Measurements from ENCODE around the gene SERPINI1. TPM values are rescaled to one million over a fixed set of nuclear protein-coding genes. Genes with fewer than 3 reads are reported as not detected.

SERPINI1 gene
- total RNA-seq, 1 donor from 2014 or later = 1.3 TPM

DNA sequence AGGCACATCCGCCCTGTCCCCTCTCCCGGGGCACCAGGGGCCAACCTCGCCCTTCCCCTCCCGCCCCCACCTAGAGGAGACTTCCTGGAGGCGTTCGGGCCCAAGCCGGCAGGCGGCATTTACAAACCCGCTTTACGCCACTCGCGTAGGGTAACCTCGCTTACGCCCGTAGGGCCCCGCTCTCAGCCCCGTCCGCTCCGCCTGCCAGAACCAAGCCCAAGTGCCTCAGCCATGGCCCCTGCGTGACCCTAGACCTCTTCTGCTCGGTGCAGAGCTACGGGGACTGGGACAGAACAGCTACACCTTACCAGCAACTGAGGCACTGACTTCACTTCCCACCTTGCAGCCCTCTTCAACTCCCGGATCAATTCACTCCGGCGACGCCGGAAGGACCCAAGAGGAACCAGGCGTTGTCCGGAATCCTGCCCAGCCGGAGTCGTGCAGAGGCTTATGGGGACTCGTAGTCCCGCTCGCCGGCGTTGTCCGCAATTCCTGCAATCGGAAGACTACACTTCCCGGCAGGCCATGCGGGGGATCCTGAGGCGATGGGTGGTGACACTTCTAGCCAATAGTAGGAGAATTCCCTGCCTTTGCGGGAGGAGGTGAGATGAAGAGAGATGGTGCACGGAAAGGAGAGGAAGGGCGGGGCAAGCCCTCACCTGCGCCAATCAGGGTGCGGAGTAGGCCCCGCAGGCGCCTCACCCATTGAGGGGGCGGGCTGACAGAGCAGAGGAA is 856 bp upstream of the SERPINI1 start, which contains the start of gene PDCD10:
PDCD10 (minus strand) TSS at position 395 of the 735 bp plus-strand sequence. CDS start 14,735 bp downstream, outside the sequence.
- ATAC-seq = peak; percentile 98

DNA sequence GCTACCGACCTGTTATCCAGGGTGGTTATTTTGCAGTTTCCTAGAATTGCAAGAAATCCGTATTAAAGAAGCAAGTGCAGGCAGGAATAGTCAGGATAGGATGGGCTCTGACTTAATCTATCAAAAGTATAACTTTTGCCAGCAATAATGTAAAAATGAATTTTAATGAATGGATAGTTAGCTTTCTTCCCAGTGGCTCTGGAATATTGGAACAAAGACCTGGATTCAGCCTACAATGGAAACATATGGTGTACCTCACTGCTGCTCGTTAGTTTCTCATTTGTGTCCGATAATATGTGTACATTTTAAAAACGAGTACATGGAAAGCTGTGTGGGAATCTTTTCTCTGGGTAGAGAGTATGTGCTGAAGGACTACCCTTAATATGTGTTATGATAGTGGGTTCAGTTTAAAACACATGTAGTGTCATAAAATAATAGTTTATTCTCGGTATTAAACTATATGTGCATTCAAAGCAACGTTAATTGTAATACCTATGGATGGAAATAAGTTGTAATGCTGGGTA is 805 bp downstream of the SERPINI1 start:
- ATAC-seq = no peak

DNA sequence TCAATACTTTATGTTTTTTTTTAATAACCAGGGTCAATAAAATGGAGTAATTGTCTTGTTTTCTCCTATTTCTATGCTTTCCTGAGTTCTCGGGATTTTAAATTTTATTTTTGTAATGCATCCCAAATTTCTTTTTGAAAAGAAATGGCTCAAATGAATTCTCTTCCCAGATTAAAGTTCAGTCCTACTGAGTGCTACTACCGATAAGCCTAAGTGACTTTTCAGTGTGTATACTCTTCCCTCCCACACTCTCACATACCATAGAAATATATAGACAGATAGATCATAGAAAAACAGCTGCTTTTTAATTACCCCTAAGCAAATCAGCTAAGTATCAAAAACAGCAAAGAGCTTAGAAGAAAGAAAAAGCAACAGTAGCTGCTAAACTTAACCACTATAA is 1.5 kb downstream of the SERPINI1 start:
- no peak for ATAC-seq

GRCh38 chr3:167738037-167738436 is 2.5 kb downstream of the SERPINI1 start:
- ATAC-seq = no peak

GRCh38 chr3:167739190-167739810 is 3.8 kb downstream of the SERPINI1 start:
- no peak for ATAC-seq

DNA sequence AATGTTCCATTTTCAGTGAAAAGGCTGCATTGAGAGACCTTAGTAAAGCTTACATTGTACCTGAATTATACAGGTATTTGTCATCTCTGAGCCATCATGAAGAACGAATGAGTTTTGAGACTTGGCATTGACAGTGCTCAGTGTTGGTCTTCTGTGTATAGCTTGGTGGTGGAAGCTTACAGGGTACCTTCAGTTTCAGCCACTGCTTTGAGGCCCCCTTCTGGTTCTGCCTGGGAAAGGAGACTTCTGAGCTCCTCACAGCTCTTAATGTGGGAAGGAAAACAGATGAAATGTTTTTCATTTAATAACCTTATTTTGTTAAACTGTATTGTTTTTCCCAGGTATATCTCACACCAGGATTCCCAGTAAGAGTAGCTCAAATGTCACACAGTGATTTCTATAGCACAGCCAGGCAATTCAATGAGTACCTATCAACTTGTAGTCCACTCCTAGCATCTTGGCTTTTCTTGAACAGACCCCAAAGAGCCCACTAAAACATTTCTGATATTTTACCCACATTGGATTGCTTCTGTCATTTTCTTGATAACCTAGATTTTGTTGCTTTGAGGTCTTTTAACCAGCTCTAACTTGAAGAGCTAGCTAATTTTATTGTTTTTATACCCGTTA is 5.6 kb downstream of the SERPINI1 start:
- no peak for ATAC-seq

- no peak for ATAC-seq
Measured at GRCh38 chr3:167742338-167742737, 6.8 kb downstream of the SERPINI1 start.

DNA sequence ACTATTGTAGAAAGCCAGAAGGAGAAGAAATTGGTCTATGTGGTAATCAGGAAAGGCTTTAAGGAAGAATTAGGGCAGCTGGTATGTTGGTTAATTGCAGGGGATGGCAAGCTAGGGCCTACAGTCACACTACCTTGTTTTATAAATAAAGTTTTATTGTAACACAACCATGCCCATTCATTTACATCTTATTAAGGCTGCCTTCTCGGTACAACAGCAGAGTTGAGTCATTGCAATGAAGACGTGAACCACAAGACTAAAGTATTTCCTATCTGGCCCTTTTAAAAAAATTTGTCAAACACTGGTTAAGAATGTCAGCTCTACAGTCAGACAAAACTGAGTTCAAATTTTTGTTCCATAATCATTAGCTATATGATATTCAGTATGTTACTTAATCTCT is 8.3 kb downstream of the SERPINI1 start:
- no peak for ATAC-seq

GRCh38 chr3:167749209-167749608 is 13.7 kb downstream of the SERPINI1 start:
- no peak for ATAC-seq

- ATAC-seq = no peak
Measured at GRCh38 chr3:167749728-167750127, 14.2 kb downstream of the SERPINI1 start.

GRCh38 chr3:167750272-167750971 is 14.9 kb downstream of the SERPINI1 start:
- peak; percentile 46 for ATAC-seq

GRCh38 chr3:167754049-167754448 is 18.5 kb downstream of the SERPINI1 start:
- ATAC-seq = no peak

DNA sequence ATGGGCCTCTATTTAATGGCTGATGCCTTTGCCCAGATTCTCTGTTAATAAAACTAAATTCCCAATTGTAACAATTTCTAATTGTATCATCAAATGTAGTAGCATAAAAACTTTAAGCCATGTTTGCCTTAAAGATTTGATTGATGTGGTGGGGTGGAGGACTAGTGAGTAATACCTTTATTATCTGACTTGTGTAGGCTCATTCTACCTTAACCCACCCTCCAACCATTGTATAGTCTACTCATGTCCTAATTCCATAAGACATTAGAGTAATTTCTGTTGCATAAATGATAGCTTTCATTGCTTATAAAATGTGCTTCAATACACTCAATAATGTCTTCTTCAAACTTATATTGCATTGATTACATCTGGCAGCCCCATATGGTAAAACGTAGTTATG is 25.8 kb downstream of the SERPINI1 start:
- no peak for ATAC-seq

DNA sequence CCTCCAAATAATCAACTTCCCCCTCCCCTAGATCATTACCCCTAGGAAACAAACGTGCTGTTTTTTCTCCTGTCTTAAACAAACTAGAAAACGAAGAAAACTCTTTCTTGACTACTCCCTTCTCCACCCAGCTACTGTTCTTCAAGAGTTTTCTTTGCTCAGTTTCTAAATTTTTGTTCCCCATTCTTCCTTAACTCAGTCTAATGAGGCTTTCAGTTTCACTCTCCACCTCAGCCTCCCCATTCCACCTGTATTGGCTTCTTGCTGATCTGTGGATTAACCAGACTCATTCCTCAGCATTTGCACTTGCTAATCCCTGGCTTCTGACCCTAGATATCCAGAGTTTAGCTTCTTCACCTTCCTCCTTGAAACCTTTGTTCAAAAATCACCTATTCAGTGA is 26.8 kb downstream of the SERPINI1 start:
- no peak for ATAC-seq

DNA sequence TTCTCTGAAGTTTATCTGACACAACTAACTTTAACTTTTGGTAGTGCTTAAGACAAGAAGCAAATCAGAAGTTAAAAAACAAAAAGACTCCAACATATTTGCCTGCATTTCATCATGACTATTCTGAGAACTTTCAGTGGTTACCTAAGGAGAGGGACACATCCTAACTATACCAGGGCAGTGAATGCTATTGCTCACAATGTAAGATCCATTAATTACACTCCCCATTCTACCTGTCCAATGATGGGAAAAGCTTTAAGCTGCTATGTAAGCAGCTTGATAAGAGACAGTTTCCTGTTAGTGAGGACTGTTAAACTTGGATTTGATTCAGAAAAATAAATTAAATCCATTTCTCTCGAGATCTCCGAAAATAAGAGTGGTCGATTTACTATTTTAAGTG is 37.5 kb downstream of the SERPINI1 start:
- ATAC-seq = no peak

GRCh38 chr3:167773584-167773983 is 38.1 kb downstream of the SERPINI1 start:
- ATAC-seq = no peak

DNA sequence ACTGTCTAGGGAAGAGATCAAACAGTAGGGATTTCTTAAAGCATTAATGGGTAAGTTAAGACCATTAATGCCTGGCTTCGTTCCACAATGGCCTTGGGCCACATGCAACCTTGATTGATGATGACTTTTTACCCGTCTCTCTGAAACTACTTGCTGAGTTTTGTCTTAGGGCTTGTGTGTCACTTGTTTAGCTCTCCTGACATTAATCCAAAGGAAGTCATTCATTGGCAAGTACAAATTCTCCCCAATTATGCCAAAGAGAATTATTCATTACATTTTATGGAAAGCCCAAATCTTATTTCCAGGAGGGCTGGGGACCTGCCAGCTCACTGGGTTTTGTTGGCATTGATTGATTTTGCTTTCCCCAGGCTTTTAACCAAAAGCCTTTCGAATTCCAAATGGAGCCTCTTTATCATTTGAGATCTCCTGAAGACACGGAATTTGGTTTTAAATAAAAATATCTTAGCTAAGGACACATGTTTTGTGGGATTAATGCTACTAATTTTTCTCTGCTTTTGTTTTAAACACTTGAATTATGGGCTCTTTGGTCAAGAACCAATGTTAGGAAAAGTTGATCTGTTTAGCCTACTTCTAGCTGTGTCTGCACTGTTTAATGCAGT is 40.7 kb downstream of the SERPINI1 start:
- no peak for ATAC-seq

DNA sequence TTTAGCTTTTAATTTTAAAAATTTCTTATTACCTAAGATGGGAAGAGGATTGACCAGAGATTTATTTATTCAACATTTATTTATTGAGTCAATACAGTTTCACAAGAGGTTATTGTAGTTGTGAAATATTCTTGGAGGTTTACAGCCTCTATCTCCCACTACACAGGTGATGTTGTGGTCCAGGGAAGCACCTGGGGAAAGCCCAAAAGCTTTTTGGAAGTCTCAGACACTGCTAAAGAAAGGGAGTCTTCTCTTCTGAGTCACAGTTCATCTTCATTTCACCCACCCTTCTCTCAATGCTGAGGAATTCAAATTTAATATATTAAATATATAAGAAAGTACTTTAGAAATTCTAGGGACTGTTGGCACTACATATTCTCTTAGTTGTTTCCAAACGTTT is 41.8 kb downstream of the SERPINI1 start:
- ATAC-seq = no peak

DNA sequence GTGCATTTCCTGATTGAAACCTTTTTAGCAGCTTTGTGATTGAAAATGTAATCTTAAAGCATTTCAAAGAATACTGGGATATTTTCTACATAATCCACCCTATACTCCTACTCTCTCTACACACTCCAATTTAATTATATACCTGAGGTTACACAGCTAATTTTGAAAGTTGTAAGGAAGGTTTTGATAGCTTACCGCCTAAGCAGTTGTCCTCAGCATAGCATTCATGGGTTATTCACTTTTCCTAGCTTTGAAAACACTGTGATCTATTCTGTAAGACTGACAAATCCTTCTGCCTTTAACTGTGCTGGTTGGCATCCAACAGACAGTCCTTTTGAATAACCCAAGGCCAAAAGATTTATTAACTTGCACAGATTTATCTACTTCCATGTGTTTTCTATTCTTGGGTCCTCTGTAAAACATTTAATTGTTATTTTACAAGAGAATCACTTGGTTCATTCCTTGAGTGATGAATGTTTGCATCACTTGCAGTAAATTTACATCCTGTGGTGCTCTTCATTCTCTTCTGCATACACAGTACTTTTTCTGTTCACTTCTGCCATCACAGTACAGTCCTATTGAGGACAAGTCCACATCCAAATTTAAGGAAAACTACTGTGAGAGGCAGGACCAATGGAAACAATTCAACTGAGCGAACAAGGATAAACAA is 44.8 kb downstream of the SERPINI1 start:
- ATAC-seq = no peak

- no peak for ATAC-seq
Measured at GRCh38 chr3:167783781-167784180, 48.3 kb downstream of the SERPINI1 start.

- ATAC-seq = no peak
Measured at GRCh38 chr3:167785790-167786189, 50.3 kb downstream of the SERPINI1 start.

DNA sequence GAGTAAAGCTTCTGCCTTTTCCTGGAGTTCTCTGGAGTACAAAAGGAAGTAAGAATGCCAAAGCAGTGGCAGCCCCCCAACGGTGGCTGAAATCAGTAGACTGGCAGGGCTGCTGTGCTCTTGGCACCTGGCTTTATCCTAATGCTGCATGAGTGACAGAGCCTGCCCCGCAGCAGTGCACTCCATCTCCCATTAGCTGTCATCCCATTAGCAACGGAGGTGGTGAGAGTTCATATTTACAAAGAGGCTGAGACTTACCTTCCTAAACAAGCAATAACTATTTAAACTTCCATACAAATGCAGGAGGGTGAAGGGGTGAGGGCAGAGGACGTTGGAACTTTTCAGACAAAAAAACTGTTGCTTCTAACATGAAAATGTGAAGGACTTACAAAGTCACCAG is 51.9 kb downstream of the SERPINI1 start:
- no peak for ATAC-seq

Measured in esophagus mucosa (tissue), 1 donor.